CD14-positive monocyte (primary cell): ENCODE data around the gene PAGE2. TPM values are rescaled to one million over a fixed set of nuclear protein-coding genes. Genes with fewer than 3 reads are reported as not detected.

ENCODE experiments used
- DNase-seq, 3 donors: peaks; one replicate each; pipeline ENCODE4 v3.0.0-alpha.2; 2011 to 2022
- H2AFZ ChIP-seq: 2 replicates; pipeline ENCODE4 v1.6.0; 2012; ENCODE audit warnings: mild to moderate bottlenecking, low read depth, low read length, inconsistent platforms; ENCODE audit not compliant: insufficient read depth, poor library complexity, severe bottlenecking
- H3K27ac ChIP-seq, 2 donors: 1 replicate in 1 of 2; 2 replicates in 1 of 2; pipeline ENCODE4 v1.5.1; 2012 to 2013; ENCODE audit warnings: low read length in 2 of 2, control low read depth in 1 of 2, inconsistent platforms in 1 of 2, low read depth in 1 of 2, mild to moderate bottlenecking in 1 of 2
- H3K27me3 ChIP-seq, 2 donors: one replicate each; pipeline versions ENCODE4 v1.6.0 to v1.6.1; 2011 to 2013; ENCODE audit warnings: low read length in 2 of 2; ENCODE audit not compliant: control insufficient read depth in 2 of 2, insufficient read depth in 2 of 2
- H3K36me3 ChIP-seq, 2 donors: replicated peaks in 1 of 2; 1 replicate in 1 of 2; 2 replicates in 1 of 2; pipeline versions ENCODE4 v1.5.1 to v1.6.1; 2012 to 2013; ENCODE audit warnings: low read length in 2 of 2, control low read depth in 1 of 2, inconsistent platforms in 1 of 2, mild to moderate bottlenecking in 1 of 2; ENCODE audit not compliant: insufficient read depth in 2 of 2, control insufficient read depth in 1 of 2
- H3K4me1 ChIP-seq, 2 donors: 1 replicate in 1 of 2; 2 replicates in 1 of 2; pipeline versions ENCODE4 v1.5.1 to v1.6.1; 2012 to 2013; ENCODE audit warnings: low read length in 2 of 2, control low read depth in 1 of 2, inconsistent platforms in 1 of 2, mild to moderate bottlenecking in 1 of 2, moderate library complexity in 1 of 2; ENCODE audit not compliant: insufficient read depth in 2 of 2, control insufficient read depth in 1 of 2
- H3K4me2 ChIP-seq: replicated peaks from 2 replicates; pipeline ENCODE3; 2012; ENCODE audit warnings: low read length, moderate library complexity, mild to moderate bottlenecking; ENCODE audit not compliant: poor library complexity, severe bottlenecking; ENCODE audit errors: extremely low read depth
- H3K4me3 ChIP-seq, 3 experiments: fragments of 200-600 bp in 1 of 3; sonication (generic) in 1 of 3; replicated peaks in 1 of 3; 1 replicate in 2 of 3; 2 replicates in 1 of 3; pipeline ENCODE4 v1.5.1; 2011 to 2013; ENCODE audit warnings: low read length in 3 of 3, mild to moderate bottlenecking in 3 of 3, control low read depth in 2 of 3, low read depth in 2 of 3, inconsistent platforms in 1 of 3, moderate library complexity in 1 of 3
- H3K79me2 ChIP-seq: 2 replicates; pipeline ENCODE4 v1.6.0; 2012; ENCODE audit warnings: mild to moderate bottlenecking, control low read depth, inconsistent platforms, low read length, moderate library complexity; ENCODE audit not compliant: insufficient read depth
- H3K9ac ChIP-seq: 2 replicates; pipeline ENCODE4 v1.6.0; 2017; ENCODE audit warnings: low read length, mild to moderate bottlenecking; ENCODE audit not compliant: insufficient read depth, poor library complexity, severe bottlenecking
- H3K9me3 ChIP-seq, 2 donors: replicated peaks in 1 of 2; 1 replicate in 1 of 2; 2 replicates in 1 of 2; pipeline versions ENCODE4 v1.5.1 to v1.6.1; 2012 to 2013; ENCODE audit warnings: low read length in 2 of 2, control low read depth in 1 of 2; ENCODE audit not compliant: control insufficient read depth in 1 of 2, insufficient read depth in 1 of 2
- H4K20me1 ChIP-seq: 2 replicates; pipeline ENCODE4 v1.6.0; 2012; ENCODE audit warnings: mild to moderate bottlenecking, low read length, control low read depth, moderate library complexity; ENCODE audit not compliant: insufficient read depth
- H3K27ac Mint-ChIP-seq, 7 donors: one replicate each; pipeline ENCODE4 v1.8.0; 2020; ENCODE audit warnings: mild to moderate bottlenecking in 7 of 7, mixed read lengths in 7 of 7, moderate library complexity in 6 of 7, inconsistent platforms in 2 of 7
- H3K27me3 Mint-ChIP-seq, 3 donors: one replicate each; pipeline ENCODE4 v1.8.0; 2021 to 2022; ENCODE audit warnings: low read depth in 3 of 3, mild to moderate bottlenecking in 3 of 3, mixed read lengths in 3 of 3, moderate library complexity in 3 of 3, inconsistent platforms in 1 of 3
- H3K36me3 Mint-ChIP-seq, 2 donors: one replicate each; pipeline ENCODE4 v1.8.0; 2020; ENCODE audit warnings: mixed read lengths in 2 of 2, inconsistent platforms in 1 of 2, mild to moderate bottlenecking in 1 of 2
- H3K4me1 Mint-ChIP-seq: one replicate; pipeline ENCODE4 v1.8.0; 2020; ENCODE audit warnings: mild to moderate bottlenecking, mixed read lengths
- H3K4me3 Mint-ChIP-seq, 2 donors: one replicate each; pipeline ENCODE4 v1.8.0; 2020; ENCODE audit warnings: mild to moderate bottlenecking in 2 of 2, mixed read lengths in 2 of 2, moderate library complexity in 1 of 2
- H3K9me3 Mint-ChIP-seq, 7 donors: one replicate each; pipeline ENCODE4 v1.8.0; 2020 to 2022; ENCODE audit warnings: mixed read lengths in 7 of 7, mild to moderate bottlenecking in 6 of 7, moderate library complexity in 6 of 7, inconsistent platforms in 2 of 7
- CTCF ChIP-seq: fragments of 200-600 bp; IDR thresholded peaks from one replicate; pipeline ENCODE4 v1.8.0; 2022; ENCODE audit warnings: antibody characterized with exemption, mild to moderate bottlenecking
- WGBS: methylation state at CpG from one replicate; pipeline ENCODE4 v1.1.5; 2013; ENCODE audit warnings: missing lambda C conversion rate; ENCODE audit not compliant: insufficient coverage; 5-methylcytosine and 5-hydroxymethylcytosine counted together
- intact Hi-C, 2 donors: fragments of 100-400 bp; cut with micrococcal nuclease; formaldehyde crosslinking; loops; one replicate each; pipeline versions ENCODE4 v1.15.0 to v1.15.1; 2023
- polyA plus RNA-seq, 3 donors: library from polyadenylated mRNA; depleted of rRNA in 1 of 3; unstranded in 2 of 3; stranded (reverse) in 1 of 3; fragments of 300-500 nt in 2 of 3; fragments of >200 nt in 1 of 3; fragmentation: Illumina TruSeq in 2 of 3; gene quantifications; 1 replicate in 2 of 3; 2 replicates in 1 of 3; pipeline ENCODE4 v1.2.3, GENCODE V29; 2012 to 2021

PAGE2 gene
- polyA plus RNA-seq, 3 donors, result not detected

- Histone ChIP-seq H3K27me3 (no peaks in the 10 kb centered on the region), H3K9me3 (no peaks in the 10 kb centered on the region), H3K4me2 (no peak overlapping the region), H3K4me3 (no peak overlapping the region), H3K4me1 (no peaks in the 10 kb centered on the region), H4K20me1 (no peaks in the 10 kb centered on the region), H3K36me3 (no peaks in the 10 kb centered on the region), H2AFZ (no peak overlapping the region), H3K9ac (no peak overlapping the region), H3K27ac (no peak overlapping the region), H3K79me2 (no peaks in the 10 kb centered on the region)
- no peak for TF ChIP-seq CTCF
- peaks cover 0 to 3% (median 2%) of the 10 kb centered on the region in 7 donors for H3K9me3 Mint-ChIP-seq
- H3K4me1 Mint-ChIP-seq, result no peaks in the 10 kb centered on the region
- H3K27ac Mint-ChIP-seq, result no peak overlapping the region
- intact Hi-C loops, result no loop called here
- no CpG with 5 or more reads among the region's 2 CpGs for WGBS
- no peak for DNase-seq
- no peak overlapping the region for H3K4me3 Mint-ChIP-seq
- H3K27me3 Mint-ChIP-seq, result peaks cover 0 to 5% (median 0%) of the 10 kb centered on the region in 3 donors
- no peaks in the 10 kb centered on the region for H3K36me3 Mint-ChIP-seq
Measured at GRCh38 chrX:55107911-55108310, 19.1 kb downstream of the PAGE2 start.

- H3K27ac Mint-ChIP-seq, result no peak overlapping the region
- Histone ChIP-seq H4K20me1 (no peaks in the 10 kb centered on the region), H3K9me3 (no peaks in the 10 kb centered on the region), H3K9ac (no peak overlapping the region), H3K79me2 (no peaks in the 10 kb centered on the region), H3K4me2 (no peak overlapping the region), H3K27me3 (no peaks in the 10 kb centered on the region), H3K4me1 (no peaks in the 10 kb centered on the region), H3K27ac (no peak overlapping the region), H3K36me3 (no peaks in the 10 kb centered on the region), H3K4me3 (no peak overlapping the region), H2AFZ (no peak overlapping the region)
- no peak for TF ChIP-seq CTCF
- no peaks in the 10 kb centered on the region for H3K4me1 Mint-ChIP-seq
- no peak for DNase-seq
- peaks cover 0 to 3% (median 0%) of the 10 kb centered on the region in 7 donors for H3K9me3 Mint-ChIP-seq
- H3K36me3 Mint-ChIP-seq, result no peaks in the 10 kb centered on the region
- intact Hi-C loops, result no loop called here
- WGBS, result 86% methylated on average over 2 of the region's 7 CpGs
- H3K4me3 Mint-ChIP-seq, result no peak overlapping the region
- H3K27me3 Mint-ChIP-seq, result peaks cover 0 to 6% (median 0%) of the 10 kb centered on the region in 3 donors
Measured at GRCh38 chrX:55109306-55109705, 20.5 kb downstream of the PAGE2 start.
